HFFc6 (cell line): ENCODE results near the gene TOR1AIP1. TPM values are rescaled to one million over a fixed set of nuclear protein-coding genes. Genes with fewer than 3 reads are reported as not detected.

Experiments
- DNase-seq: peaks from one replicate; pipeline ENCODE4 v3.0.0-alpha.2; 2018
- H3K27ac Mint-ChIP-seq: 2 replicates; pipeline ENCODE4 v1.8.0; 2020; ENCODE audit warnings: mild to moderate bottlenecking, mixed read lengths
- H3K27me3 Mint-ChIP-seq: 2 replicates; pipeline ENCODE4 v1.8.0; 2021; ENCODE audit warnings: mild to moderate bottlenecking, moderate library complexity, mixed read lengths; ENCODE audit not compliant: insufficient read depth
- H3K36me3 Mint-ChIP-seq: 2 replicates; pipeline ENCODE4 v1.8.0; 2021; ENCODE audit warnings: low read depth, mixed read lengths
- H3K4me1 Mint-ChIP-seq: 2 replicates; pipeline ENCODE4 v1.8.0; 2020; ENCODE audit warnings: low read depth, mixed read lengths
- H3K4me3 Mint-ChIP-seq: 2 replicates; pipeline ENCODE4 v1.8.0; 2020; ENCODE audit warnings: mild to moderate bottlenecking, moderate library complexity, mixed read lengths
- H3K9me3 Mint-ChIP-seq: 2 replicates; pipeline ENCODE4 v1.8.0; 2020; ENCODE audit warnings: mild to moderate bottlenecking, mixed read lengths
- CTCF ChIP-seq: fragments of 200-600 bp; sonication (generic); IDR thresholded peaks from 2 replicates; pipeline ENCODE4 v1.5.0; 2021; ENCODE audit warnings: antibody characterized with exemption, mild to moderate bottlenecking
- total RNA-seq, 6 experiments: library from RNA; stranded (reverse); fragmentation: NEBNext Ultra II Directional; extraction: Animal tissue kit (Norgen Biotek cat#: 25700); gene quantifications; 2 replicates in 1 of 6; 3 replicates in 5 of 6; pipeline ENCODE4 v1.2.3, GENCODE V29; 2021

TOR1AIP1 gene
- total RNA-seq, 6 experiments from 2014 or later: 39.6 to 51.8 (median 48.9) TPM

GRCh38 chr1:179856296-179856695 lies 25.8 kb upstream of the TOR1AIP1 start:
- Mint-ChIP-seq H3K9me3 (no peaks in the 10 kb centered on the region), H3K36me3 (peaks cover 19% of the 10 kb centered on the region), H3K4me3 (no peak overlapping the region), H3K27me3 (no peaks in the 10 kb centered on the region), H3K27ac (no peak overlapping the region), H3K4me1 (no peaks in the 10 kb centered on the region)
- DNase-seq: no peak
- TF ChIP-seq CTCF: no peak

- no peak for DNase-seq
- H3K4me1 Mint-ChIP-seq: no peaks in the 10 kb centered on the region
- H3K27ac Mint-ChIP-seq: no peak overlapping the region; the same call in 1 of the 2 replicates
- H3K27me3 Mint-ChIP-seq: no peaks in the 10 kb centered on the region
- H3K4me3 Mint-ChIP-seq: no peak overlapping the region
- H3K9me3 Mint-ChIP-seq: no peaks in the 10 kb centered on the region
- H3K36me3 Mint-ChIP-seq: peaks cover 19% of the 10 kb centered on the region
- no peak for TF ChIP-seq CTCF
These were observed 25.1 kb upstream of the TOR1AIP1 start for GRCh38 chr1:179857009-179857408.

GRCh38 chr1:179860652-179861051 lies 21.4 kb upstream of the TOR1AIP1 start:
- no peaks in the 10 kb centered on the region for H3K9me3 Mint-ChIP-seq
- DNase-seq: no peak
- H3K27ac Mint-ChIP-seq: no peak overlapping the region; the same call in 1 of the 2 replicates
- H3K36me3 Mint-ChIP-seq: peaks cover 34% of the 10 kb centered on the region
- H3K27me3 Mint-ChIP-seq: no peaks in the 10 kb centered on the region
- no peak overlapping the region for H3K4me3 Mint-ChIP-seq
- no peak for TF ChIP-seq CTCF
- peaks cover 2% of the 10 kb centered on the region; the same call in 1 of the 2 replicates for H3K4me1 Mint-ChIP-seq

- no peak for TF ChIP-seq CTCF
- H3K27ac Mint-ChIP-seq: no peak overlapping the region
- no peak for DNase-seq
- H3K9me3 Mint-ChIP-seq: no peaks in the 10 kb centered on the region
- no peaks in the 10 kb centered on the region for H3K27me3 Mint-ChIP-seq
- peaks cover 23% of the 10 kb centered on the region for H3K36me3 Mint-ChIP-seq
- H3K4me3 Mint-ChIP-seq: no peak overlapping the region
- H3K4me1 Mint-ChIP-seq: peaks cover 29% of the 10 kb centered on the region
These were observed 16.7 kb upstream of the TOR1AIP1 start for GRCh38 chr1:179865377-179865776.

- peak; percentile 13 for DNase-seq
- Mint-ChIP-seq H3K36me3 (peaks cover 21% of the 10 kb centered on the region), H3K9me3 (no peaks in the 10 kb centered on the region), H3K27me3 (no peaks in the 10 kb centered on the region), H3K4me1 (peaks cover 29% of the 10 kb centered on the region), H3K4me3 (no peak overlapping the region; the same call in 1 of the 2 replicates), H3K27ac (peak overlapping the region; percentile 24; the same call in 1 of the 2 replicates)
- no peak for TF ChIP-seq CTCF
These were observed 15.5 kb upstream of the TOR1AIP1 start for GRCh38 chr1:179866616-179867015.
